GM18526 (cell line): ENCODE results near the gene ADCY4.

Experiments used
- POLR2A ChIP-seq: IDR thresholded peaks from 3 replicates; pipeline ENCODE4 v1.6.1; 2011; ENCODE audit not compliant: insufficient read length; ENCODE audit errors: extremely low read depth

Gene ADCY4

DNA sequence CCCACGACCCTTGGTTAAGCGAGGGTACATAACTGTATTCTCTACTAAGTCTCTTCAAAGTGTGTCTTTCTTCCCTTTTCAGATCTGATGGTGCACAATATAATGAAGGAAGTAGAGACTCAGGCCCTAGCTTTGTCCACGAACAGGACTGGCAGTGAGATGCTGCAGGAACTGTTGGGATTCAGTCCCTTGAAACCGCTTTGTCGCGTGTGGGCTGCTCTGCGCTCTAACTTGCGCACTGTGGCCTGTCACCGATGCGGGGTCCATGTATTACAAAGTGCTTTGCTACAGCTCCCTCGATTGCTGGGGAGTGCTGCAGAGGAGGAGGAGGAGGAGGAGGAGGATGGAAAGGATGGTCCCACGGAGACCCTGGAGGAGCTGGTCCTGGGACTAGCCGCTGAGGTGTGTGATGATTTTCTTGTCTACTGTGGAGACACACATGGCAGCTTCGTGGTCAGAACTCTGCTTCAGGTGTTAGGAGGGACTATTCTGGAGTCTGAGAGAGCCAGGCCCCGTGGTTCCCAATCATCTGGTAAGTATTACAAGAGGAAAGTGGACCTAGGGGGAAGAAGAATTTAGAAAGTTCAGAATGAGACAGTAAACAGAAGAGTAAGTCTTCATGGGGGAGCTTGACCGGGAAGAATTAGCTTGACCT is 34.4 kb downstream of the ADCY4 start:
- TF ChIP-seq POLR2A: no peak

DNA sequence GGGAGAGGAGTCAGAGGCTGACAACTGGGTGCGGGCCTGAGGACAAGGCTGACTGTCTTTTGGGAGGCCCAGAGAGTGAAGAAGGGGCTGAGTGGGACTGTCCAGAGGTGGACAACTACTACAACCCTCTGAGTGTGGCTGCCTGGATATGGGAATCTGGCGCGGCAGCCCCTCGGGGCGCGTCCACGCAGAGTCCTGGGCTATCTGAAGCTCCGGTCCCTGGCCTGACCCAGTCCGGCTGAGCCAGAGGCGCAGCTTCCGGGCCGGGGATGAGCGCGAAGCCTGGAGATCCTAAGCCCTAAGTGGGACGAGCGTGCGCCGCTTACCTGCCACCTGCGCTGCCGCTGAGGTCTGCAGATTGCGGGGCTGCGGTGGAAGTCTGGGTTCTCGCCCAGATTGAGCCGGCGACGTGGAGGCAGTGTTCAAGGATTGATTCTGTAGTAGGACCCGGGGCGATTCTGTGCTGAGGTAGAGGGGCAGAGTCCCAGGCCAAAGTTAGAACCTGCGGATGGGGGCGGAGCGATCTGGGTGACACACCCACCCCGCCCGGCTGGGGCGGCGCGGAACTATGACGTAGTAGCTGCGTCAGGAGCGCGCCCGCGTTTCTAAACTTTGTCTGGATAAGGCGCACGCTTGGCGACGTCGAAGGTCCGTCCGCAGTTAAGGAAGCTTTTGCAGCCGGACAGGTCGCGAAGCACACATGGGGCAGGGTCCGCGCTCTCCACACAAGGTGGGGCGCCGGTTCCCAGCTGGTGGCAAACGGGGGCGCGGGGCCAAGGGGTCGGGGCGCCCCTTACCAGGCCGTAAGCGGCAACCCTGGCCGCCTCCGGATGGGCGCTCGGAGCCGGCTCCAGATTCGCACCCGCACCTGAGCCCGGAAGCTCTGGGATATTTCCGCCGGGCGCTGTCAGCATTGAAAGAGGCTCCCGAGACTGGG is 35.3 kb downstream of the ADCY4 start, which contains the start of the genes DHRS1 and NOP9:
DHRS1 (minus strand) TSS at position 526 of the 937 bp plus-strand sequence. CDS start 674 bp downstream, outside the sequence.
NOP9 (plus strand) TSS at position 596 of the 937 bp plus-strand sequence; CDS start at position 701, 105 bp downstream.
- TF ChIP-seq POLR2A: peak; percentile 45

GRCh38 chr14:24298892-24299254 is 36.0 kb downstream of the ADCY4 start:
- TF ChIP-seq POLR2A: no peak

DNA sequence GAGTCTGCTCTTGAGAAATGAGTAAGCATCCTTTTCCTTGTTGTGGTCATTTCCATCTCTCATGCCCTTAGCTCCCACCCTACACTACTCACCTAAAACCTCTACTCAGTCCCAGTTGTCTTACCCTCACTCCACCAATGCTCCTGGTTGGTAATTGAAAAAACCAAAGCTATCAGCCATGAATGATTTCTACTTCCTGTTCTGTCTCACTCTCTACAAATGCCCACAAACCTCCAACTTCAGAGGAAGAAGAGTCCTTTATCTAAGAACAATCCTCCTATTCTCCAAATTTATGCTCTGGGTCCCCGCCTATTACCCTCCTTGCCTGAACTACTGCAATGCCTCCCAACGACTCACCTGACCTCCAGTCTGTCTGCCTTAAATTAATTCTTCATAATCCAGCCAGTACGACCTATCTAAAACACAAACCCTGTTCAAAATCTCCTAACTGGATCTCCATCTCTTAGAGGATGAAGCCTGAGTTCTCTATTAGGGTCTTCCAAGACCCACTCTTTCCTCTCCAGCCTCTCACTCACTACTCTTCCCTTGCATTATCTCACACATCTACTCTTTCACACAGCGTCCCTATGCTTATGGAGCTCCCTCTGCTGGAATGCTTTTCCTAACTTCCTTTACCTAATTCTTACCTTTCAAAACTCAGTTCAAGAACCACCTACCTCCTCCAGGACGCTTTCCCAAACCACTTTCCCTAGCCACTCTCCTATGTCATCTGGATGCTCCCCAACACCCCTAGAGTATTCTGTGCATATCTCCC is 37.5 kb downstream of the ADCY4 start:
- TF ChIP-seq POLR2A: no peak

DNA sequence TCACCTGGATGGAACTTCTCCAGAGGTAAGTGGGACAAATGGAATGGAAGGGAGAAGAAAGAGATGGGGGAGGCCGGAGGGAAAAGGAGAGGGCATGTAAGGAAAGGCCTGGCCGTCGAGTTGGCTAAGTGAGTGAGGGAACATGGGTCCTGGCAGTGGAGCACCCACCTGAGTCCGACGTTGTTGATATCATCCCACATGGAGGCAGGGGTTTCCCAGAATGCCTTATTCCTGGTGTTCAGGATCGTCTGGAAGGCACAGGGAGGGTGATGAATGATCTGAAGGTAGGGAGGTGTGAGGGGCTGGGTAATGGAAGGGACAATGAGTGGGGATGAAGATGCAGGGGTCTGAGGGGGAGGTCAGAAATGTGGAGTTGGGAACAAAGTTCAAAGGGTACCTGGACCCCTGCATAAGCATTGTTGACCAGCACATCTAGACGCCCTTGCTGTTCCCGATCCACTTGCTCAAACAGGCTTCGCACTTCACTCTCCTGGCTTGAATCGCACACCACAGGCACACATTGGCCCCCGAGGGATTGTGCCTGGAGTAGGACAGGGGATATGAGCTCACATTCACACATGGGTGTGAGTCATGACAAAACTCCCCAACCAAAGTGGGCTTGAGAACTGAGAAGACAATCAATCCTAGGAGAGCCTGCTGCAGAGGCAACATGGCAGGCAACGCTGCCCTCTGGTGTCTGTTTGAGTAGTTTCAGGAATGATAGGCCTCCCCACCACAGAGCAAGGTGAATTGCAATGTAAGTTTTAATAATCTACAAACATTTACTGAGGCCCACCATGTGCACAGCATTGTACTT is 38.3 kb downstream of the ADCY4 start:
- no peak for TF ChIP-seq POLR2A

GRCh38 chr14:24293525-24293924 is 41.3 kb downstream of the ADCY4 start:
- TF ChIP-seq POLR2A: no peak

DNA sequence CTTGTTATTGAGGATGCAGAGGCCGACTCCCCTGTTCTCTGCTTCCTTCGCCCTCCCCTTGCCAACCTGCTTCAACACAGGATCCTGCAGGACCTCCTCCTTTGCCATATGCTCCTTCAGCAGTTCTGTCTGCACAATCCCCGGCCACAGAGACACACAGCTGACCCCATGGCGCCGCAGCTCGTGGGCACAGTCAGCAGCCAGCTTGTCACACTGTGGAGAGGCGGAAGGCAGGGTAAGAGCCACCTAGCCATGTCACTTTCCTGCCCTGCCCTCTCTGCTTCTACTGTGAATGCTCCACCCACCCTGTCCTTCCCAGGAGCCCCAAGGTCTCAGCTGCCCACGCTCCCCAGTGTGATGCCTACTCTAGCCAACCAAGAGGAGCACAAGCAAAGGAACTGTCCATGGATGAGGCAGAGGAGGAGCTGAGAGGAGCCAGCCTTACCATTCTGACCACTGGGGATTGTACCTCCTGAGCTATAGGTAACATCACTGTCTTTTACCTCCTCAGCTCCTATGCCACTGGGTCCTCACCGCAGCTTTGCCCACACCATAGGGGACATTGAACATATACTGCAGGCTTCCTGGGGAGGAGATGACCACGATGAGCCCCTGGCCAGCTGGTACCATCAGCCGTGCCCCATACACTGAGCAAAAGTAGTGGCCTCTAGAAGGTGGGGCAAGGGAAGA is 42.6 kb downstream of the ADCY4 start:
- TF ChIP-seq POLR2A: no peak

DNA sequence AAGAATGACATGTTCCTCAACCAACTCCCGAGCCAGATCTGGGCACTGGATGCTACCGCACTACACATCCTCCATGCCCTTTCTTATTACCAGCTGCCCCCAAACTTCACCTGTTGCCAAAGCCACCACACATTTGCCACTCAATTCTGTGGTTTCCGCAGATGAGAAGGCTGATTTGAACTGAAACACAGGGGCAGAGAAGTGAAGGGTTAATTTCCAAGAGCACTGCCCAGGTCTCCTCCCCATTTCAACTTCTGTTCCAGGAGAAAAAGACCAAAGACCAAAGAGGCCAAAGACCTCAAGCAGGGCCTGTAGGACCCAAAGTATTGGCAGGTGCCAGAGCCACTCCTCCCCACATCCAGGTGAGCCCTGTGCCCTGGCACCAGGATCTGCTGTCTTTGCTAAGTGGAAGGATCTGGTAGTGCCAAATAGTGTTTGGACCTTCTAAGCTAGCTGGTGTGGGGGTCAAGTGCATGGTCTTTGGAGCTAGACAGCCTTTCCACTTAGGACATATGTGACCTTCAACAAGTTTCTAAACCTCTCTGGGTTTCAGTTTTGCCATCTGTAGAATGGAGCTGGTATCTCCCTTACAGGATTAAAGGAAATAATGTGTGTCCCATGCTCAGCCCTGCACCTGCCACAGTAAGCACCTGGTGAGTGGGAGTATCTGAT is 43.3 kb downstream of the ADCY4 start:
- no peak for TF ChIP-seq POLR2A

DNA sequence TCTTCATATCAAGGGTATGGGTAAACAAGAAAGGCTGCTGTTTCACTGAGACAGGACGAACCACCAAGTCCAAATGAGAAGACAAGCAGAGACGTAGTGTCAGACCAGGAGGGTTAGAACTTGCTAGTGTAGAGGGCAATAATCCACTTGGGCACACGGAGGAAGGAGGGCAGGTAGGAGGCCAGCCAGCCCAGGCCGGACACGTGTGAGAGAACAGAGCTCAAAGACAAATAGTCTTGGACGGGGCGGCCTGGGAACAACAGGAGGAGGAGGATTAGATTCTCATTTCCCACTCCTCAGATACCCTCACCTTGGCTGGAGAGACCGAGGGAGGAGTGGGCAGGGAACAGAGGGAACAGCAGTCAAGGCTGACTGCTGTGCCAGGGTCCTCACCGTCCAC is 44.1 kb downstream of the ADCY4 start:
- no peak for TF ChIP-seq POLR2A

DNA sequence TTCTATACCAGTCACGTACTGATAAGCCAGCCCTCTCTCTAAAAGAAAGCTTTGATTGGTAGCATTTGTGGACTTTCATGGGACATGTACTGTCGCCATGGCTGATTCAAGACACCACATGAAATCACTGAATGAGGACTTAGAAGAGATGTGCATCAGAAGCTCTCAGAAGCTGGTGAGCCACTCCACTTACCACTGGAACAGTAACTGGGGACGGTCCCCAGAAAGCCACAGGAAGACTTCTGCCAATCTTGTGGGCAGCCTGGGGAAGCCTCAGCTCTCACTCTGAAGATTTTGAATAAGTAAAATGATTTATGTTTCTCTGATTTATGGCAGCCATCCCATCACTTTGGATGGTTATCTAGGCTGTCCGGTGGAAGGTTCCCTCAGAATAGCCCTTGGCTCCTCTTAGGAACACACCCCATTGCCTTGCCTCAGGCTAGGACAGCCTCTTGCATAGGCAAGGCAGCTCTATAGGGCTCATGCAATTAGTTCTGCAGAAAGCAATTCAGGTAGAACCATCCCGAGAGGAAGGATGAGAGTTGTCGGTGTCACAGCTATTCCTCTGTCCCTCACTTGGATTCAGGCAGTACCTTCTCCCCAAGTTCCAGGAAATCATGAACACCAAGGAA is 45.1 kb downstream of the ADCY4 start:
- no peak for TF ChIP-seq POLR2A

GRCh38 chr14:24286996-24287395 is 47.9 kb downstream of the ADCY4 start:
- TF ChIP-seq POLR2A: no peak

DNA sequence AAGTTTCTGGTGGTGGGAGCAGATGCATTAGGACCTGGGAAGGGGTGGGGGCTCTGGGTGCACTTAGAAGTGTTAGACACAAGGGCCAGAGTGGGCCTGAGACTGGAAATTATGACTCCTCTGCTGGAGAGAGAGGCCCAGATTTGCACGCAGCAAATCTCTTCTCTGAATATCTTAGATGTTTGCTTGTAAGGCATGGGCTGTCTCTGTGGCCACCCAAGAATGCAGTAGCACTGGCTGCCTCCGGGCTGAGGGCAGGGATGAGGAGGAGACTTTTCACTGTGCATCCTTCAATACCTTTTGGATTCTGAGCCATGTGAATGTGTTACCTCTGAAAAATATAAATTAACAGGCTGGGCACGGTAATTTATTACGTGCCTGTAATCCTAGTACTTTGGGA is 49.5 kb downstream of the ADCY4 start:
- no peak for TF ChIP-seq POLR2A

- no peak for TF ChIP-seq POLR2A
Measured at GRCh38 chr14:24284501-24285035, 50.3 kb downstream of the ADCY4 start.
